H9 (cell line): ENCODE data around the gene PDE2A. TPM values are rescaled to one million over a fixed set of nuclear protein-coding genes. Genes with fewer than 3 reads are reported as not detected.
A peak's percentile ranks its signal among the peaks of the same experiment; 100 is the strongest.

Experiments used
- DNase-seq: peaks from one replicate; pipeline ENCODE4 v3.0.0-alpha.2; 2017
- H2AFZ ChIP-seq: one replicate; pipeline ENCODE4 v1.6.1; 2013; ENCODE audit warnings: mild to moderate bottlenecking, low read length, control low read depth, moderate library complexity
- H2AK5ac ChIP-seq: 2 replicates; pipeline ENCODE4 v1.6.1; 2013; ENCODE audit warnings: low read length, control low read depth, mixed read lengths; ENCODE audit not compliant: insufficient read length
- H2BK120ac ChIP-seq: one replicate; pipeline ENCODE4 v1.6.1; 2013; ENCODE audit warnings: low read depth, mild to moderate bottlenecking, low read length, control low read depth, inconsistent platforms; ENCODE audit not compliant: poor library complexity, severe bottlenecking
- H2BK12ac ChIP-seq: 2 replicates; pipeline ENCODE4 v1.6.1; 2013; ENCODE audit warnings: low read length, control low read depth, mixed read lengths, low read depth; ENCODE audit not compliant: insufficient read length
- H2BK15ac ChIP-seq: 2 replicates; pipeline ENCODE4 v1.6.1; 2013; ENCODE audit warnings: low read depth, low read length, control low read depth
- H2BK20ac ChIP-seq: one replicate; pipeline ENCODE4 v1.6.1; 2013; ENCODE audit warnings: low read depth, mild to moderate bottlenecking, low read length, control low read depth, inconsistent platforms; ENCODE audit not compliant: poor library complexity, severe bottlenecking
- H2BK5ac ChIP-seq: 2 replicates; pipeline ENCODE4 v1.6.1; 2013; ENCODE audit warnings: low read length, control low read depth, mixed read lengths; ENCODE audit not compliant: insufficient read length
- H3K14ac ChIP-seq: 2 replicates; pipeline ENCODE4 v1.6.1; 2013; ENCODE audit warnings: low read length, control low read depth; ENCODE audit not compliant: insufficient read depth
- H3K18ac ChIP-seq: 2 replicates; pipeline ENCODE4 v1.6.1; 2013; ENCODE audit warnings: low read depth, mild to moderate bottlenecking, mixed read lengths, low read length, control low read depth; ENCODE audit not compliant: insufficient read length
- H3K23ac ChIP-seq: 2 replicates; pipeline ENCODE4 v1.6.1; 2013; ENCODE audit warnings: low read length, control low read depth, mixed read lengths, low read depth; ENCODE audit not compliant: insufficient read length
- H3K23me2 ChIP-seq: 2 replicates; pipeline ENCODE4 v1.6.1; 2013; ENCODE audit warnings: low read depth, mild to moderate bottlenecking, mixed read lengths, low read length, control low read depth; ENCODE audit not compliant: insufficient read length, poor library complexity, severe bottlenecking
- H3K27ac ChIP-seq: 2 replicates; pipeline ENCODE4 v1.5.1; 2013; ENCODE audit warnings: low read length, control low read depth, mixed read lengths, low read depth; ENCODE audit not compliant: insufficient read length
- H3K27me3 ChIP-seq: 2 replicates; pipeline ENCODE4 v1.6.1; 2013; ENCODE audit warnings: low read length, control low read depth, inconsistent platforms; ENCODE audit not compliant: insufficient read depth
- H3K4ac ChIP-seq: 2 replicates; pipeline ENCODE4 v1.6.1; 2013; ENCODE audit warnings: low read depth, mild to moderate bottlenecking, control low read depth, inconsistent platforms, low read length, moderate library complexity
- H3K4me1 ChIP-seq: 2 replicates; pipeline ENCODE4 v1.6.1; 2013; ENCODE audit warnings: low read length, control low read depth, inconsistent platforms; ENCODE audit not compliant: insufficient read depth
- H3K4me2 ChIP-seq: 2 replicates; pipeline ENCODE4 v1.6.1; 2013; ENCODE audit warnings: low read length, control low read depth, mixed read lengths; ENCODE audit not compliant: insufficient read length, insufficient read depth
- H3K56ac ChIP-seq: 2 replicates; pipeline ENCODE4 v1.6.1; 2013; ENCODE audit warnings: low read depth, mild to moderate bottlenecking, mixed read lengths, low read length, control low read depth; ENCODE audit not compliant: insufficient read length
- H3K79me1 ChIP-seq: 2 replicates; pipeline ENCODE4 v1.6.1; 2013; ENCODE audit warnings: low read depth, mild to moderate bottlenecking, moderate library complexity, low read length, control low read depth, inconsistent platforms; ENCODE audit not compliant: insufficient read depth, poor library complexity, severe bottlenecking
- H3K79me2 ChIP-seq: 2 replicates; pipeline ENCODE4 v1.6.1; 2013; ENCODE audit warnings: low read length, control low read depth, inconsistent platforms; ENCODE audit not compliant: insufficient read depth
- H3K9ac ChIP-seq: 2 replicates; pipeline ENCODE4 v1.6.1; 2013; ENCODE audit warnings: low read length, control low read depth, mixed read lengths; ENCODE audit not compliant: insufficient read length; ENCODE audit errors: extremely low read depth
- H3K9me3 ChIP-seq: one replicate; pipeline ENCODE4 v1.6.1; 2013; ENCODE audit warnings: low read depth, low read length, inconsistent platforms; ENCODE audit not compliant: control insufficient read depth
- H3T11ph ChIP-seq: one replicate; pipeline ENCODE4 v1.6.1; 2013; ENCODE audit warnings: mild to moderate bottlenecking, low read length, control low read depth, inconsistent platforms
- H4K20me1 ChIP-seq: one replicate; pipeline ENCODE4 v1.6.1; 2013; ENCODE audit not compliant: control insufficient read depth, insufficient read length, insufficient read depth
- H4K5ac ChIP-seq: 2 replicates; pipeline ENCODE4 v1.6.1; 2013; ENCODE audit warnings: low read depth, mild to moderate bottlenecking, mixed read lengths, low read length, control low read depth; ENCODE audit not compliant: insufficient read length
- H4K8ac ChIP-seq: replicated peaks from 2 replicates; pipeline ENCODE4 v1.6.1; 2013; ENCODE audit warnings: low read length, control low read depth, mixed read lengths, low read depth; ENCODE audit not compliant: insufficient read length
- H4K91ac ChIP-seq: 2 replicates; pipeline ENCODE4 v1.6.1; 2013; ENCODE audit warnings: low read depth, mild to moderate bottlenecking, moderate library complexity, mixed read lengths, low read length, control low read depth; ENCODE audit not compliant: insufficient read length
- H3K27ac Mint-ChIP-seq, 3 experiments: 2 replicates in 2 of 3; 3 replicates in 1 of 3; pipeline ENCODE4 v1.8.0; 2020 to 2021; ENCODE audit warnings: mixed read lengths in 3 of 3, mild to moderate bottlenecking in 1 of 3, moderate library complexity in 1 of 3
- H3K27me3 Mint-ChIP-seq: 2 replicates; pipeline ENCODE4 v1.8.0; 2021; ENCODE audit warnings: low read depth, mild to moderate bottlenecking, moderate library complexity, mixed read lengths
- H3K36me3 Mint-ChIP-seq, 3 experiments: 2 replicates in 2 of 3; 3 replicates in 1 of 3; pipeline ENCODE4 v1.8.0; 2020 to 2021; ENCODE audit warnings: low read depth in 3 of 3, mixed read lengths in 3 of 3; ENCODE audit not compliant: insufficient read depth in 1 of 3
- H3K4me1 Mint-ChIP-seq, 2 experiments: 2 replicates each; pipeline ENCODE4 v1.8.0; 2020; ENCODE audit warnings: mixed read lengths in 2 of 2
- H3K4me3 Mint-ChIP-seq, 2 experiments: 2 replicates in 1 of 2; 3 replicates in 1 of 2; pipeline ENCODE4 v1.8.0; 2020 to 2021; ENCODE audit warnings: mild to moderate bottlenecking in 2 of 2, mixed read lengths in 2 of 2, moderate library complexity in 1 of 2
- H3K9me3 Mint-ChIP-seq, 2 experiments: 2 replicates in 1 of 2; 3 replicates in 1 of 2; pipeline ENCODE4 v1.8.0; 2020; ENCODE audit warnings: mild to moderate bottlenecking in 2 of 2, mixed read lengths in 2 of 2, moderate library complexity in 1 of 2
- WGBS: extraction: QIAGEN DNeasy Blood & Tissue Kit; methylation state at CpG from one replicate; pipeline ENCODE4 v1.1.7; 2013; ENCODE audit warnings: missing lambda C conversion rate, low lambda C conversion rate, mixed read lengths; ENCODE audit not compliant: insufficient read length; ENCODE audit errors: extremely low coverage; 5-methylcytosine and 5-hydroxymethylcytosine counted together
- total RNA-seq: library from RNA; stranded (reverse); gene quantifications from 2 replicates; pipeline ENCODE4 v1.2.1, GENCODE V29; 2021
- TF ChIP-seq, protein P1 (sequence below): fragments of 200-600 bp; sonication (generic); conservative IDR thresholded peaks from 3 replicates; pipeline ENCODE4 v1.8.0; 2021; ENCODE audit warnings: antibody characterized with exemption, mild to moderate bottlenecking

The PDE2A gene
- total RNA-seq, 1 experiment from 2014 or later = 3.4 TPM

DNA sequence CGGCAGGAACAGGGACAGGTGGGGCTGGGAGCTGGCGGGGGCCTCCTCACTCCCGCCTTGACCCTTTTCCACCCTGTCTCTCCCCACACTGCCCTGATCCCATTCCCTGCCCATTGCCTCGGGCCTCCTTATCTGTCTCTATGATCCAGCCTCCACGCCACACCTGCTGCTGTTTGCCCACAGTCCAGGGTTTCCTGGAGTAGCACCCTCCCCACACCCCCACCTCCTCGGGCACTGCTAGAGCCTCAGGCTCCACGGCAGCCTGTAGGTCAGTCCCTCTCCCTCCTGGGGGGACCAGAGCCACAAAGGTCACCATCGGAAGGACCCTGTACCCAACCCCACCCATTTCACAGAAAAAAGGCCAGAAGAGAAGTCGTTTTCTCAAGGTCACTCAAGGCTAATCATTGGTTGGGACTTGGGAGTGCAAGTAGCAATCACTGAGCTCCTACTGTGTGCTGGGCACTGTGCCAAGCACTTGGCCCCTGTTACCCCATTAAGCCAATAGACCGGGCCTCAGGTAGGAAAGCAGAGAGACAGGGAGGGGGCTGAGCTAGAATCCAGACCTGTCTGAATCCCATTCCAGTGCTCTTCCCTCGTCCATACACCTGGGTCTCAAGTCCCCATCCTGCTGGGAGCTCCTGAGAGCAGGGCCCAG lies 71.8 kb downstream of the PDE2A start:
- Mint-ChIP-seq H3K4me3 (no peak overlapping the region), H3K4me1 (peaks cover 14 to 21% of the 10 kb centered on the region in 2 experiments), H3K27me3 (peaks cover 38% of the 10 kb centered on the region), H3K27ac (0 out of 7 replicates have a peak overlapping the region, but pooled peaks of 1 of the 3 experiments have one; percentile 49), H3K36me3 (no peaks in the 10 kb centered on the region), H3K9me3 (no peaks in the 10 kb centered on the region)
- no peak overlapping the region for H2BK12ac ChIP-seq
- no peak overlapping the region for H3K14ac ChIP-seq
- H3K27me3 ChIP-seq = no peaks in the 10 kb centered on the region
- H3K79me2 ChIP-seq = no peaks in the 10 kb centered on the region
- no peak overlapping the region for H3T11ph ChIP-seq
- H4K5ac ChIP-seq = no peak overlapping the region
- H3K4me1 ChIP-seq = no peaks in the 10 kb centered on the region
- no peak overlapping the region for H3K4me2 ChIP-seq
- no peak overlapping the region for H4K91ac ChIP-seq
- no peak overlapping the region for H2BK15ac ChIP-seq
- H3K79me1 ChIP-seq = no peaks in the 10 kb centered on the region
- no peak for DNase-seq
- H4K8ac ChIP-seq = no peak overlapping the region
- H2AK5ac ChIP-seq = no peak overlapping the region
- H3K18ac ChIP-seq = no peak overlapping the region
- H2BK5ac ChIP-seq = no peak overlapping the region
- no peak overlapping the region for H3K27ac ChIP-seq
- no peak overlapping the region for H2AFZ ChIP-seq
- H2BK20ac ChIP-seq = no peak overlapping the region
- no peak overlapping the region for H3K23ac ChIP-seq
- WGBS = no CpG with 5 or more reads among the region's 11 CpGs
- no peaks in the 10 kb centered on the region for H3K9me3 ChIP-seq
- H2BK120ac ChIP-seq = no peak overlapping the region
- TF ChIP-seq, protein P1, sequence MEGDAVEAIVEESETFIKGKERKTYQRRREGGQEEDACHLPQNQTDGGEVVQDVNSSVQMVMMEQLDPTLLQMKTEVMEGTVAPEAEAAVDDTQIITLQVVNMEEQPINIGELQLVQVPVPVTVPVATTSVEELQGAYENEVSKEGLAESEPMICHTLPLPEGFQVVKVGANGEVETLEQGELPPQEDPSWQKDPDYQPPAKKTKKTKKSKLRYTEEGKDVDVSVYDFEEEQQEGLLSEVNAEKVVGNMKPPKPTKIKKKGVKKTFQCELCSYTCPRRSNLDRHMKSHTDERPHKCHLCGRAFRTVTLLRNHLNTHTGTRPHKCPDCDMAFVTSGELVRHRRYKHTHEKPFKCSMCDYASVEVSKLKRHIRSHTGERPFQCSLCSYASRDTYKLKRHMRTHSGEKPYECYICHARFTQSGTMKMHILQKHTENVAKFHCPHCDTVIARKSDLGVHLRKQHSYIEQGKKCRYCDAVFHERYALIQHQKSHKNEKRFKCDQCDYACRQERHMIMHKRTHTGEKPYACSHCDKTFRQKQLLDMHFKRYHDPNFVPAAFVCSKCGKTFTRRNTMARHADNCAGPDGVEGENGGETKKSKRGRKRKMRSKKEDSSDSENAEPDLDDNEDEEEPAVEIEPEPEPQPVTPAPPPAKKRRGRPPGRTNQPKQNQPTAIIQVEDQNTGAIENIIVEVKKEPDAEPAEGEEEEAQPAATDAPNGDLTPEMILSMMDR = no peak
- no peak overlapping the region for H3K9ac ChIP-seq
- no peak overlapping the region for H3K4ac ChIP-seq
- no peaks in the 10 kb centered on the region for H4K20me1 ChIP-seq
- no peak overlapping the region for H3K56ac ChIP-seq
- no peaks in the 10 kb centered on the region for H3K23me2 ChIP-seq
